ENCODE results near the gene FARSB. TPM values are rescaled to one million over a fixed set of nuclear protein-coding genes. Genes with fewer than 3 reads are reported as not detected.
A peak's percentile ranks its signal among the peaks of the same experiment; 100 is the strongest.

The FARSB gene
- total and polyA plus RNA-seq, 2 experiments from 2014 or later, result 10.6 to 26.7 TPM

- Histone ChIP-seq H3K27me3 (no peaks in the 10 kb centered on the region), H3K36me3 (peaks cover 6% of the 10 kb centered on the region), H3K4me3 (no peak overlapping the region), H3K27ac (no peak overlapping the region), H3K9me3 (ENCODE audit: low read depth) (no peaks in the 10 kb centered on the region), H3K4me1 (ENCODE audit: low read depth) (no peaks in the 10 kb centered on the region)
- DNase-seq (ENCODE audit: low read depth in 1 of 2, low spot score in 1 of 2), result peak in 1 of 2 donors; percentile 50
- TF ChIP-seq CTCF (IDR thresholded peaks at IDR 0.05; ENCODE audit: low read depth, low read length), result no peak
Observed at GRCh38 chr2:222525811-222526210, 130.1 kb downstream of the FARSB start.

GRCh38 chr2:222523783-222524544 is 131.9 kb downstream of the FARSB start:
- no peak overlapping the region for H3K4me3 ChIP-seq
- peaks cover 6% of the 10 kb centered on the region for H3K36me3 ChIP-seq
- DNase-seq (ENCODE audit: low read depth in 1 of 2, low spot score in 1 of 2), result no peak
- H3K4me1 ChIP-seq (ENCODE audit: low read depth), result no peaks in the 10 kb centered on the region
- no peak overlapping the region for H3K27ac ChIP-seq
- H3K9me3 ChIP-seq (ENCODE audit: low read depth), result no peaks in the 10 kb centered on the region
- H3K27me3 ChIP-seq, result no peaks in the 10 kb centered on the region
- TF ChIP-seq CTCF (IDR thresholded peaks at IDR 0.05; ENCODE audit: low read depth, low read length), result no peak

GRCh38 chr2:222522082-222522481 is 133.8 kb downstream of the FARSB start:
- no peak overlapping the region for H3K27ac ChIP-seq
- no peak overlapping the region for H3K4me3 ChIP-seq
- TF ChIP-seq CTCF (IDR thresholded peaks at IDR 0.05; ENCODE audit: low read depth, low read length), result no peak
- DNase-seq (ENCODE audit: low read depth in 1 of 2, low spot score in 1 of 2), result no peak
- H3K9me3 ChIP-seq (ENCODE audit: low read depth), result no peaks in the 10 kb centered on the region
- H3K4me1 ChIP-seq (ENCODE audit: low read depth), result no peaks in the 10 kb centered on the region
- H3K27me3 ChIP-seq, result no peaks in the 10 kb centered on the region
- H3K36me3 ChIP-seq, result peaks cover 6% of the 10 kb centered on the region

- H3K4me1 ChIP-seq (ENCODE audit: low read depth), result no peaks in the 10 kb centered on the region
- no peaks in the 10 kb centered on the region for H3K27me3 ChIP-seq
- H3K4me3 ChIP-seq, result no peak overlapping the region
- peaks cover 6% of the 10 kb centered on the region for H3K36me3 ChIP-seq
- H3K27ac ChIP-seq, result no peak overlapping the region
- H3K9me3 ChIP-seq (ENCODE audit: low read depth), result no peaks in the 10 kb centered on the region
- DNase-seq (ENCODE audit: low read depth in 1 of 2, low spot score in 1 of 2), result no peak
- no peak for TF ChIP-seq CTCF (IDR thresholded peaks at IDR 0.05; ENCODE audit: low read depth, low read length)
Observed at GRCh38 chr2:222521099-222521498, 134.8 kb downstream of the FARSB start.

Other genes with a start within 250 kb of the FARSB start
- gene SGPP2, start 231.5 kb downstream of the FARSB start, total RNA-seq, result 24.6 and 44.6 TPM in 2 replicates
- gene SGPP2, start 231.5 kb downstream of the FARSB start, polyA plus RNA-seq, result 11.6 and 16.2 TPM in 2 replicates
- gene MOGAT1, start 15.6 kb upstream of the FARSB start, total RNA-seq, result not detected in 2 replicates
- 0.34 TPM in 1 of 2 replicates, not detected in the other for gene MOGAT1, start 15.6 kb upstream of the FARSB start, polyA plus RNA-seq
- 148 and 177 TPM in 2 replicates for gene ACSL3, start 204.9 kb upstream of the FARSB start, total RNA-seq
- 108 and 119 TPM in 2 replicates for gene ACSL3, start 204.9 kb upstream of the FARSB start, polyA plus RNA-seq